Natural killer cell (primary cell): ENCODE results near the gene IFNA7. TPM values are rescaled to one million over a fixed set of nuclear protein-coding genes. Genes with fewer than 3 reads are reported as not detected.
A peak's percentile ranks its signal among the peaks of the same experiment; 100 is the strongest.

Experiments
- ATAC-seq, 3 donors: fragments of 150-1000 bp in 2 of 3; fragments of 200-7000 bp in 1 of 3; cut with Tn5 transposase; 1 replicate in 1 of 3; 2 replicates in 2 of 3; pipeline ENCODE4 v1.10.0; 2021; ENCODE audit warnings: mild to moderate bottlenecking in 2 of 3, moderate library complexity in 2 of 3
- DNase-seq, 2 donors: peaks; one replicate each; pipeline versions ENCODE4 v3.0.0 to v3.0.0-alpha.2; 2013 to 2021; ENCODE audit warnings: mixed read lengths in 1 of 2
- H3K27ac ChIP-seq: one replicate; pipeline ENCODE4 v1.5.1; 2013; ENCODE audit warnings: mild to moderate bottlenecking, low read length
- H3K27me3 ChIP-seq: one replicate; pipeline ENCODE4 v1.6.1; 2013; ENCODE audit warnings: low read length; ENCODE audit not compliant: control insufficient read depth, insufficient read depth
- H3K36me3 ChIP-seq: one replicate; pipeline ENCODE4 v1.6.1; 2013; ENCODE audit warnings: low read length; ENCODE audit not compliant: control insufficient read depth, insufficient read depth
- H3K4me1 ChIP-seq: one replicate; pipeline ENCODE4 v1.6.1; 2013; ENCODE audit warnings: low read length; ENCODE audit not compliant: control insufficient read depth, insufficient read depth
- H3K4me3 ChIP-seq: one replicate; pipeline ENCODE4 v1.5.1; 2013; ENCODE audit warnings: low read length
- H3K9me3 ChIP-seq: one replicate; pipeline ENCODE4 v1.6.1; 2013; ENCODE audit warnings: low read length; ENCODE audit not compliant: control insufficient read depth, insufficient read depth
- H3K27ac Mint-ChIP-seq, 2 donors: one replicate each; pipeline ENCODE4 v1.8.0; 2022; ENCODE audit warnings: mild to moderate bottlenecking in 2 of 2, mixed read lengths in 2 of 2, moderate library complexity in 1 of 2
- H3K27me3 Mint-ChIP-seq, 2 donors: one replicate each; pipeline ENCODE4 v1.8.0; 2022; ENCODE audit warnings: low read depth in 2 of 2, mixed read lengths in 2 of 2
- H3K36me3 Mint-ChIP-seq: one replicate; pipeline ENCODE4 v1.8.0; 2022; ENCODE audit warnings: mixed read lengths
- H3K4me1 Mint-ChIP-seq, 2 donors: one replicate each; pipeline ENCODE4 v1.8.0; 2022; ENCODE audit warnings: mixed read lengths in 2 of 2
- H3K4me3 Mint-ChIP-seq: one replicate; pipeline ENCODE4 v1.8.0; 2022; ENCODE audit warnings: mild to moderate bottlenecking, moderate library complexity, mixed read lengths
- H3K9me3 Mint-ChIP-seq, 2 donors: one replicate each; pipeline ENCODE4 v1.8.0; 2022; ENCODE audit warnings: mixed read lengths in 2 of 2
- WGBS: methylation state at CpG from one replicate; pipeline ENCODE4 v1.1.7; 2013; ENCODE audit warnings: missing lambda C conversion rate; ENCODE audit not compliant: insufficient coverage; 5-methylcytosine and 5-hydroxymethylcytosine counted together
- intact Hi-C: fragments of 100-400 bp; cut with micrococcal nuclease; formaldehyde crosslinking; loops from one replicate; pipeline ENCODE4 v1.14.2; 2022
- total RNA-seq, 4 donors: library from RNA; stranded (reverse); fragments of 120-200 nt in 1 of 4; gene quantifications; one replicate each; pipeline versions ENCODE4 v1.2.3 to v1.2.4, GENCODE V29; 2013 to 2022
- TF ChIP-seq, protein P1 (sequence below): fragments of 200-600 bp; IDR thresholded peaks from one replicate; pipeline ENCODE4 v1.8.0; 2022; ENCODE audit warnings: antibody characterized with exemption

The IFNA7 gene
- total RNA-seq, 3 donors from 2014 or later (not counting 1 experiment from before 2014, with no cell fraction given): not detected

- no peaks in the 10 kb centered on the region for H3K27me3 ChIP-seq
- DNase-seq (no peak), ATAC-seq (no peak)
- H3K9me3 ChIP-seq: no peaks in the 10 kb centered on the region
- no peaks in the 10 kb centered on the region for H3K36me3 Mint-ChIP-seq
- H3K4me1 Mint-ChIP-seq: peaks cover 21 to 27% of the 10 kb centered on the region in 2 donors
- H3K9me3 Mint-ChIP-seq: peaks cover 0 to 6% of the 10 kb centered on the region in 2 donors
- TF ChIP-seq, protein P1, sequence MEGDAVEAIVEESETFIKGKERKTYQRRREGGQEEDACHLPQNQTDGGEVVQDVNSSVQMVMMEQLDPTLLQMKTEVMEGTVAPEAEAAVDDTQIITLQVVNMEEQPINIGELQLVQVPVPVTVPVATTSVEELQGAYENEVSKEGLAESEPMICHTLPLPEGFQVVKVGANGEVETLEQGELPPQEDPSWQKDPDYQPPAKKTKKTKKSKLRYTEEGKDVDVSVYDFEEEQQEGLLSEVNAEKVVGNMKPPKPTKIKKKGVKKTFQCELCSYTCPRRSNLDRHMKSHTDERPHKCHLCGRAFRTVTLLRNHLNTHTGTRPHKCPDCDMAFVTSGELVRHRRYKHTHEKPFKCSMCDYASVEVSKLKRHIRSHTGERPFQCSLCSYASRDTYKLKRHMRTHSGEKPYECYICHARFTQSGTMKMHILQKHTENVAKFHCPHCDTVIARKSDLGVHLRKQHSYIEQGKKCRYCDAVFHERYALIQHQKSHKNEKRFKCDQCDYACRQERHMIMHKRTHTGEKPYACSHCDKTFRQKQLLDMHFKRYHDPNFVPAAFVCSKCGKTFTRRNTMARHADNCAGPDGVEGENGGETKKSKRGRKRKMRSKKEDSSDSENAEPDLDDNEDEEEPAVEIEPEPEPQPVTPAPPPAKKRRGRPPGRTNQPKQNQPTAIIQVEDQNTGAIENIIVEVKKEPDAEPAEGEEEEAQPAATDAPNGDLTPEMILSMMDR: no peak
- H3K4me1 ChIP-seq: no peaks in the 10 kb centered on the region
- no peaks in the 10 kb centered on the region for H3K27me3 Mint-ChIP-seq
- no peak overlapping the region for H3K27ac Mint-ChIP-seq
- no peak overlapping the region for H3K4me3 Mint-ChIP-seq
- no peak overlapping the region for H3K4me3 ChIP-seq
- no peaks in the 10 kb centered on the region for H3K36me3 ChIP-seq
- intact Hi-C loops: no loop called here
- 95% methylated on average over 2 of the region's 2 CpGs for WGBS
- H3K27ac ChIP-seq: no peak overlapping the region
Observed at GRCh38 chr9:21155501-21155900, 46.5 kb downstream of the IFNA7 start.

DNA sequence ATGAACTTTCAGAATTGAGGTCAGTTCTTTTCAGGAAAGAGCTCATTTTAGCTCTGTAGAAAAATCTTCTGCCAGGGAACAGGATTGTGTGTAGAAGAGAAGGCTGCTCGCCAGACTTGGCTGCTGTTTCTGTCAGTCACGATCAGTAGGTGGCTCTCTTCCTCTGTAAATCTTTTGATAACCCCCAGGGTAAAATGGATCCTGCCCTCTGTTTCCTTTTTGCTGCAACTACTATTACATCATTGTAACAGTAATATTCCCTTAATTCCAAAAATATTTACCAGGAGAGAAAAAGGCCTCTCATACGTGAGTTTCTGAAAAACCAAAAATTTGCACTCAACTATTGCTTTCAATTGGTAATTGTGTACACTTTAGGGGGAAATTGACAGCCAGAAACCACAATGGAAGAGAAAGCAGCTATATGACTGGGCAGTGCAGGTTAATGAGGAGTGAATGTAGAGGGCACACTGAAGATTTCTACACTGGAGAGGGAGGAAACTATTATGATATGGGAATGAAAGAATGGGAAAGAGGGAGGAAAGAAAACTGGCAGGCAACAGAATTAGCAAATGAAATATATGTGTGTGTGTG lies 47.9 kb downstream of the IFNA7 start:
- peak in 1 of 2 donors; percentile 52 for DNase-seq
- H3K27ac ChIP-seq: no peak overlapping the region
- intact Hi-C loops: no loop called here
- H3K27ac Mint-ChIP-seq: peak overlapping the region in 1 of 2 donors; percentile 63
- peaks cover 11 to 18% of the 10 kb centered on the region in 2 donors for H3K4me1 Mint-ChIP-seq
- H3K9me3 Mint-ChIP-seq: peaks cover 0 to 6% of the 10 kb centered on the region in 2 donors
- ATAC-seq: peak; percentile 61 to 69 (median 63)
- H3K27me3 Mint-ChIP-seq: peaks cover 0 to 3% of the 10 kb centered on the region in 2 donors
- H3K4me3 Mint-ChIP-seq: peak overlapping the region; percentile 30
- WGBS: 10% methylated on average over 2 of the region's 3 CpGs
- H3K27me3 ChIP-seq: no peaks in the 10 kb centered on the region
- no peaks in the 10 kb centered on the region for H3K9me3 ChIP-seq
- TF ChIP-seq, protein P1: peak; percentile 29
- H3K36me3 ChIP-seq: no peaks in the 10 kb centered on the region
- no peak overlapping the region for H3K4me3 ChIP-seq
- H3K36me3 Mint-ChIP-seq: peaks cover under 1% of the 10 kb centered on the region
- H3K4me1 ChIP-seq: no peaks in the 10 kb centered on the region

GRCh38 chr9:21153336-21154017 lies 48.5 kb downstream of the IFNA7 start:
- H3K27ac ChIP-seq: no peak overlapping the region
- DNase-seq (no peak), ATAC-seq (peak in 1 of 3 donors; percentile 12)
- intact Hi-C loops: no loop called here
- no peaks in the 10 kb centered on the region for H3K4me1 ChIP-seq
- Mint-ChIP-seq H3K9me3 (peaks cover 0 to 6% of the 10 kb centered on the region in 2 donors), H3K4me3 (no peak overlapping the region), H3K27me3 (peaks cover 0 to 3% of the 10 kb centered on the region in 2 donors), H3K4me1 (peaks cover 7 to 14% of the 10 kb centered on the region in 2 donors), H3K36me3 (peaks cover 7% of the 10 kb centered on the region), H3K27ac (no peak overlapping the region)
- no peak overlapping the region for H3K4me3 ChIP-seq
- WGBS: 35% methylated on average over 2 of the region's 3 CpGs
- no peaks in the 10 kb centered on the region for H3K36me3 ChIP-seq
- TF ChIP-seq, protein P1: no peak
- H3K27me3 ChIP-seq: no peaks in the 10 kb centered on the region
- no peaks in the 10 kb centered on the region for H3K9me3 ChIP-seq

Other genes starting within 250 kb of the IFNA7 start
- gene HACD4, start 170.6 kb downstream of the IFNA7 start, total RNA-seq: 10 to 100 TPM; 14.0 to 16.5 (median 14.4) TPM
- gene IFNB1, start 124.3 kb downstream of the IFNA7 start, total RNA-seq: not detected
- not detected for gene IFNW1, start 60.4 kb downstream of the IFNA7 start, total RNA-seq
- not detected for gene IFNA21, start 35.5 kb downstream of the IFNA7 start, total RNA-seq
- gene IFNA4, start 14.6 kb downstream of the IFNA7 start, total RNA-seq: not detected
- gene IFNA10, start 4.9 kb upstream of the IFNA7 start, total RNA-seq: not detected
- not detected for gene IFNA16, start 15.1 kb upstream of the IFNA7 start, total RNA-seq
- not detected for gene IFNA17, start 26.0 kb upstream of the IFNA7 start, total RNA-seq
- gene IFNA14, start 37.8 kb upstream of the IFNA7 start, total RNA-seq: not detected
- gene IFNA5, start 103.1 kb upstream of the IFNA7 start, total RNA-seq: not detected
- 10 to 100 TPM; 13.5 to 17.2 (median 13.6) TPM for gene KLHL9, start 133.2 kb upstream of the IFNA7 start, total RNA-seq
- not detected for gene IFNA6, start 148.7 kb upstream of the IFNA7 start, total RNA-seq
- gene IFNA13, start 165.9 kb upstream of the IFNA7 start, total RNA-seq: not detected
- not detected for gene IFNA2, start 183.2 kb upstream of the IFNA7 start, total RNA-seq
- gene IFNA8, start 206.9 kb upstream of the IFNA7 start, total RNA-seq: not detected
- gene IFNA1, start 238.2 kb upstream of the IFNA7 start, total RNA-seq: not detected